ENCODE measurements around the gene INPP5K.

The INPP5K gene

DNA sequence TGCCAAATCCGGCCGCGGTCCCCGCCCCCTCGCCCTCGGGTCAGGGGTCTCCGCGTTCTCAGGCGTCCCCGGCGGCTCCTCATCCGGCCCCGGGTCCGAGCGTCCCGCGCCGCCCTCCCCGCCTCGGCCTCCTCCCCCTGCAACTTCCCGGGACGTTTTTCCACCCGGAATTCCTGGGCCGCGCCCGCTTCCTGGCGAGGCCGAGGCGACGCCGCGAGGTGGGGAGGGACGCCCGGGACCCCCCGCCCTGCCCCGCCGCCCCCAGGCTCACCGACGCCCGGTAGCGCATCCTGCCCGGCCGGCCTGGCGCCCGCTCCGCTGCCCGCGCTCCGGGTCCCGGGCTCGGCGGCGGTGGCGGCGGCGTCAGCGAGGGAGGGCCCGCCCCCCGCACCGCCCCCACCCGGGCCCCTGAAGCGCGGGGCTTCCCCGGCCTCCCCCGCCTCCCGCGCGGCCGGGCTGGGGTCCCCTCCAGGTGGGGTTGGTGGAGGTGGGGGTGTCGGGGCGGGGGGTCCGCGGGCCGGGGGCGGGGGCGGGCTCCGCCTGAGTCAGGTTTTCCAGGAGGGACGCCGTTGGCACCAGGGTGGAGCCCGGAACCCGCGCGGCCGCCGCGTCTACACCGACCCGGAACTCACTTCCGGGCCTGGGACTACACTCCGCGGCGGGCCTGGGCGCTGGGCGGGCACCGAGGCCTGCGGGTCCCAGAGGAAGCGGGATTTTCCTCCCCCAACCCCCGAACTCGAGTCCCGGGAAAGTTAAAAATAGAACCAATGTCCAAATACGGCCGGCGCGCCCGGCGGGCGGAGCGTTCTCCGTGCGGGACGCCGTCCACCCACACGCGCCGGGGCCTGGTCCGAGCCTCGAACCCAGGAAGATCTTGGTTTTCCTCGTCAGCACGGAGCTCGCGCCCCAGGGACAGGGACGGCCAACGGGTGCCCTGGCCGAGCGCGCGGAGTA is 30.7 kb downstream of the INPP5K start:
- no peak for DNase-seq (ENCODE audit: low read depth, low spot score)

DNA sequence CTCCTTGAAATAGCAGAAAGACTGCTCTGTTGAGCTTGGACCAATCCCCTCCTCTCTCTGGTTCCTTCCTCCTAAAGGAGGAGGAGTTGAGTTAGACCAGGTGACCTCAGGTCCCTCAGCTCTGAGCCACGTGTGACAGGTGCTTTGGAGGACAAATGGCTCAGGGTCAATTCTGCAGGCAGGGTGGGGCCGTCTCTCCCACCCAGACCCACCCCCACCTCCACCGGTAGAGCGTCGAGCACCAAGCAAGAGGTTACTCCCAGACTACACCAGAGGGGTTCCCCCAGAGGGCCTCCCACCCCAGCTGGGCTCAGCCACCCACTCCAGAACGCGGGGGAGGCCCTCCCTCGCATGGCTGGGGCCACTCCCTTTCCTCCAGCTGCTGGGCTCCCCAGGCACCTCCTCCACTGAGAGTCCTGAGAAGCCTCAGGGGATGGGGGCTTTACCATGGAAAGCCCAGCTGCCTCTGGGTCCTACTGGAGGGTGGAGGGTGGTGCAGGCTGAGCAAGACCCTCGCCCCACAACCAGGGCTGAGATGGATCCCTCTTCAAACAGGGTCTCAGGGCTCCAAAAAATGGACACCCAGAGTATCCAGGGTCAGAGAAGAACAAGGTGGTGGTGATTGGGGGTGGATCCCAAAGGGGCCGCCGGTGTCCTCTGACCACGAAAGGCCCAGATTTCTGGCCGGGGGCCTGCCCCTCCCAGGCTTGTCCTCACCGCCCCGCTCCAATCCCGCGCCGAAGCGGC is 31.6 kb downstream of the INPP5K start:
- no peak for DNase-seq (ENCODE audit: low read depth, low spot score)

DNA sequence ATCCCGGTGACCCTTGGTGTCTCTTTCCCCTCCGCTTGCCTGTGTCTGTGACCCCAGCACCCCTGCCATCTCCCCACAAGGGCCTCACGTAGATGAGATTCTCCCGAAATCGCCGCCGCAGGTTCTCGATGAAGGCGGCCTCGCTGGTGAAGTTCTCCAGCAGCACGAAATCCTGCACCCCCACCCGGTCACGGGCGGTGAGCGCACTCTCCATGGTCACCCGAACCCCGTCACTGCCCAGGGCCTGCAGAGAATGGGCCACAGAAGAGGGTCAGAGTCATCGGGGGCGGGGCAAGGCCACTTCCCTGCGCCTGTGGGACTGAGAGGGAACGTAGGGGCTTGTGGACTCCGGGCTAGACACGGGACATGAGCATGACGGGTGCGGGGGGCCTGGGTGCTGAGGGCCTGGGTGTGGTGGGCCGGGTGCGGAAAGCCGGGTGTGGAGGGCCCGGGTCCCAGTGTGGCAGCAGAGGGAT is 32.3 kb downstream of the INPP5K start:
- DNase-seq (ENCODE audit: low read depth, low spot score): no peak

GRCh38 chr17:1482680-1483079 is 33.7 kb downstream of the INPP5K start:
- DNase-seq (ENCODE audit: low read depth, low spot score): no peak

DNA sequence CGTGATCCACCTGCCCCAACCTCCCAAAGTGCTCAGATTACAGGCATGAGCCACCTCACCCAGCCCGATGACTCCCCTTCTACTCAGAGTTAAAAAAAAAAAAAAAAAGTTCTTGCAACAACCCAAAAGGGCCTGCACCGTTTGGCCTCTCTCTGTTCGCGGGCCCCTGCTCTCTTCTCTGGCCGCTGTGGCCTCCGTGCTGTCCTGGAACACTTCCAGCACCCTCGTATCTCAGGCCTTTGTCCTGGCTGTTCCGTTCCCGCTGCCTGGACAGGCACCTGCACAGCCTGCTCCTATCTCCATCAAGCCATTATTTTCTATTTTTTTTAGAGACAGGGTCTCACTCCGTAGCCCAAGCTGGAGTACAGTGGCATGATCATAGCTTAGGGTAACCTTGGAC is 34.7 kb downstream of the INPP5K start:
- no peak for DNase-seq (ENCODE audit: low read depth, low spot score)

- DNase-seq (ENCODE audit: low read depth, low spot score): no peak
Observed at GRCh38 chr17:1480747-1481465, 35.5 kb downstream of the INPP5K start.

GRCh38 chr17:1478418-1478817 is 38.0 kb downstream of the INPP5K start:
- no peak for DNase-seq (ENCODE audit: low read depth, low spot score)

DNA sequence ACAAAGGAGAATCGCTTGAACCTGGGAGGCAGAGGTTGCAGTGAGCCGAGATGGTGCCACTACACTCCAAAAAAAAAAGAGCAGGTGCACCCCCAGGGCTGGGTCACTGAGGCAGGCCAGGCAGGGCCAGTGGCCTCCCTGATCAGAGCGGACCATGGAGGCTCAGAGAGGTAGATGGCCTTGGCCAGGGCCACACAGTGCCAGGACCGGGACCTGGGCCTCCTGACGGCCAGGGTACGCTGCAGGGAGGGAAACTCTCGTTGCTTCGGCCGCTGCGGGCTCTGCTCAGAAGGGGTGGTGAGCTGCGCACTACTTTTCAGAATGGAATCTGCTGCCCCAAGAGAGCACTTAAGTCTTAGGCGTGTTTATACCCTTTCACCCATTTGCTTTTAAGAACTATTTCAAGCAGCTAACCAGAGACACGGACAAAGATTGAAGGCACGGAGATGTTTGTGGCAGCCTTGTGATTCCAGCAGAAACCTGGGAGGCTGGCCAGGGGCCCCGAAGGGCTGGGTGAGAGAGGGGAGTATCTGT is 41.0 kb downstream of the INPP5K start:
- DNase-seq (ENCODE audit: low read depth, low spot score): no peak

- DNase-seq (ENCODE audit: low read depth, low spot score): no peak
Observed at GRCh38 chr17:1474402-1475189, 41.8 kb downstream of the INPP5K start.

DNA sequence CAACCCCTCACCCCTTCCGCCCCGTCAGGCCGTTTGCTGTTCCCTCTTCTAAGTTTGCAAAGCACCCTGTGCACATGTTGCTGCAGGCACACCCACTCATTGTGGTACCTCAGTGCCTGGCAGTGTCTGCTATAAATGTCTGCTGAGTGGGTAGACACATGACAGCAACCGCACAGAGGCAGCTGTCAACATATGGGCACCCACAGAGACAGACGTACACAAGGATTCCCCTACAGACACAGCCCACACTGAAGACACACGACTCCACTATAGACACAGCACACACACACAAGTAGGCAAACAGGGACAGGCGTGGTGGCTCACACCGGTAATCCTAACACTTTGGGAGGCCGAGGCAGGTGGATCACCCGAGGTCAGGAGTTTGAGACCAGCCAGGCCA is 42.6 kb downstream of the INPP5K start:
- no peak for DNase-seq (ENCODE audit: low read depth, low spot score)

GRCh38 chr17:1473170-1473569 is 43.2 kb downstream of the INPP5K start:
- no peak for DNase-seq (ENCODE audit: low read depth, low spot score)

GRCh38 chr17:1471911-1472821 is 44.2 kb downstream of the INPP5K start:
- DNase-seq (ENCODE audit: low read depth, low spot score): no peak

DNA sequence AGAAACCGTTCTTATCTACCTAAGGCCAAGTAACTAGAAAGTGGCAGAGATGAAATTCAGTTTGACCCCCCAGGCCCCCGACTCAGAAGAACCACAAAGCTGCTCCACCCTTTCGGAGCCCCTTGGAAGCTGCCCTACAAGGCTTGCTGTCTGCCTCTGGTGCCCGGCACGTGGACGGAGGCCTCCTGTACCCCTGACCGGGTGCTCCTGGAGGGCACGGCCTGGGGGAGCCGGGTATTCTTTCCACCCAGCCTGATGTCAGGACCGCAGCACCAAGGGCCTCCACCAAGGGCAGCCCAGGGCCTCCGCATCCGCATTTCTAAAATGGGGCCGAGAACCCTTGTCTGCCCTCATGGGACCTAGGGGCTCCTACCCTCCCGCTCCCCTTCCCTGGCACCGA is 44.9 kb downstream of the INPP5K start:
- no peak for DNase-seq (ENCODE audit: low read depth, low spot score)

DNA sequence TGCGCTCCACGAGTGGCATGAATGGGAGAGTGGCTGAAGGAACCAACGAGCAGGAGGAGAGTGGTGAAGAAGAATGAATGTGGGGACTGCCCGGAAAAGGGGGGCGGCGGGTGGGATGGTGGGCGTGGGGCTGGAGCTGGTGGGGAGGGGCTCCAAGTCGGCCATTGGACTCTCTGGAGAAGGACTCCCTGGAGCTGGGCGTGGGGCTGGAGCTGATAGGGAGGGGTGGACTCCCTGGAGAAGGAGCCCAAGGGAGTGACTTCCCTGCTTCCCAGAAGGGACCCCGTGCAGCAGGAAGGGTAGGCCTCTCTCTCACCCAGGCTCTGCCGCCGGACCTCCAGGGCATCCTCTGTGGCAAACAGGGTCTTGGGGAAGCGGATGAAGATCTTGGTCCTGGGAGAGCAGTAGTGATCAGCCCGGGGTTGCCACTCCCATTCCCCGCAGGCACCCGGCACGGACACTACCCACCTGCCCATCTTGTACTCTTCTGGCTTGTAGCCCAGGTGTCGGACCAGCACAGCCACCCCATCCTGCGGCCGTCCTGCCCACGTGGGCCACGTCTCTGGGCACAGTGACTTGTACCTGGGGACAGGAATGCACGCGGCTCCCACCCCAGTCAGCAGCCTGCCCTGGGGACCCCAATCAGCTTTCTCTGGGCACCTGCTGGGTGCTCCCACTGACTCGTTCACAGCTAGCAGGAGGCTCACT is 45.5 kb downstream of the INPP5K start:
- DNase-seq (ENCODE audit: low read depth, low spot score): no peak

GRCh38 chr17:1470071-1470754 is 46.2 kb downstream of the INPP5K start:
- no peak for DNase-seq (ENCODE audit: low read depth, low spot score)

- DNase-seq (ENCODE audit: low read depth, low spot score): no peak
Observed at GRCh38 chr17:1469231-1469852, 47.1 kb downstream of the INPP5K start.

DNA sequence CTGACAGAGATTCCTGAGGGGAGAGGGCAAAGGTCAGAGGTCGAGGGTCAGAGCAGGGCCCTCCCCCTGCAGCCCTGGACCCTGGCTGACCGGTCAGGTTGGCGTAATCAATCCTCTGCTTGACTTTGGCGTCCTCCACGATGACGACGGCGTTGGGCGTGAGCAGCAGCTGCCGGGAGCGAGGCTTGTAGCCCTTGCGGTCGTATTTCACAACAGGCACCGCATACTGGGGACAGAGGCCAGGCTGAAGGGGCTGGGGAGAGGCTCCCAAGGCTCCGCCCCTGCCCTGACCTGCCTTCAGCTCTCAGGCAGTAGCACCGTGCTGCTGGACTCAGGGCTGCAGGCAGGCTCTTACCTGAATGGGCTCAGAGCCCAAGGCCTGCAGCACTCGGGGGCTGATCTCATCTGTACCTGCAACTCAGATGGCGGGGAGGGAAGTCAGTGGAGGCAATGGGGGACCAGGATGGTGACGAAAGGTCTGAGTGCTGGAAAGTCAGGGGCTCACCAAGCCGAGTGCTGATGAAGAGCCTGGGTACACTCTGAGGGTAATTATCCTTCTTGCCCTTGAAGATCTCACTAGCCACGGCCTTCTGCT is 48.4 kb downstream of the INPP5K start:
- DNase-seq (ENCODE audit: low read depth, low spot score): no peak

GRCh38 chr17:1467258-1467657 is 49.2 kb downstream of the INPP5K start:
- no peak for DNase-seq (ENCODE audit: low read depth, low spot score)
